Tibial nerve (tissue), 3 donors: ENCODE measurements around the gene TCERG1.

ENCODE experiments used
- CTCF ChIP-seq, 5 experiments: fragments of 200-600 bp in 3 of 5; fragments of 450-650 bp in 2 of 5; sonication (generic) in 3 of 5; IDR thresholded peaks; one replicate each; pipeline ENCODE4 v1.5.1; 2016 to 2019; ENCODE audit warnings: antibody characterized with exemption in 5 of 5, mild to moderate bottlenecking in 3 of 5, moderate library complexity in 2 of 5
- POLR2A ChIP-seq, 2 donors: fragments of 450-650 bp; IDR thresholded peaks; one replicate each; pipeline ENCODE4 v1.6.1; 2017; ENCODE audit warnings: antibody characterized with exemption in 2 of 2, mild to moderate bottlenecking in 2 of 2, moderate library complexity in 2 of 2

- TF ChIP-seq POLR2A (IDR thresholded peaks at IDR 0.05) (no peak), CTCF (IDR thresholded peaks at IDR 0.05) (no peak)
These were observed 4.3 kb downstream of the TCERG1 start for GRCh38 chr5:146451411-146451810.
